Sigmoid colon (tissue), 7 donors: ENCODE results near the gene CCNL1. TPM values are rescaled to one million over a fixed set of nuclear protein-coding genes. Genes with fewer than 3 reads are reported as not detected.

Experiments used
- DNase-seq: peaks from one replicate; pipeline ENCODE4 v3.0.0-alpha.2; 2019
- H3K27ac ChIP-seq, 4 donors: fragments of 200-600 bp; sonication (generic); one replicate each; pipeline ENCODE4 v1.5.1; 2016 to 2019; ENCODE audit warnings: mild to moderate bottlenecking in 1 of 4
- H3K27me3 ChIP-seq, 3 donors: fragments of 200-600 bp; sonication (generic); one replicate each; pipeline ENCODE4 v1.5.1; 2019; ENCODE audit warnings: mild to moderate bottlenecking in 1 of 3
- H3K36me3 ChIP-seq, 4 donors: fragments of 200-600 bp; sonication (generic); one replicate each; pipeline ENCODE4 v1.5.1; 2016 to 2019
- H3K4me1 ChIP-seq, 4 donors: fragments of 200-600 bp; sonication (generic); one replicate each; pipeline ENCODE4 v1.5.1; 2017 to 2019
- H3K4me3 ChIP-seq, 4 donors: fragments of 200-600 bp; sonication (generic); one replicate each; pipeline ENCODE4 v1.5.1; 2017 to 2019; ENCODE audit warnings: mild to moderate bottlenecking in 2 of 4, moderate library complexity in 1 of 4
- H3K9me3 ChIP-seq, 4 donors: fragments of 200-600 bp in 3 of 4; sonication (generic) in 3 of 4; one replicate each; pipeline versions ENCODE4 v1.5.1 to v1.6.1; 2013 to 2019
- EP300 ChIP-seq, 4 donors: sonication (generic); formaldehyde crosslinking; IDR thresholded peaks; one replicate each; pipeline ENCODE4 v1.6.1; 2017; ENCODE audit warnings: antibody characterized with exemption in 4 of 4
- POLR2A ChIP-seq, 2 donors: fragments of 450-650 bp; IDR thresholded peaks; one replicate each; pipeline ENCODE4 v1.6.1; 2016; ENCODE audit warnings: antibody characterized with exemption in 2 of 2, mild to moderate bottlenecking in 2 of 2, moderate library complexity in 2 of 2
- POLR2AphosphoS5 ChIP-seq, 4 donors: sonication (generic); formaldehyde crosslinking; IDR thresholded peaks; one replicate each; pipeline ENCODE4 v1.6.1; 2017; ENCODE audit warnings: antibody characterized with exemption in 4 of 4
- WGBS, 2 donors: extraction: QIAGEN DNeasy Blood & Tissue Kit; methylation state at CpG; one replicate each; pipeline ENCODE4 v1.1.7; 2013; 5-methylcytosine and 5-hydroxymethylcytosine counted together
- intact Hi-C: fragments of 100-400 bp; cut with DNase I; formaldehyde crosslinking; loops from one replicate; pipeline ENCODE4 v1.15.1; 2023
- polyA plus RNA-seq, 3 donors: library from polyadenylated mRNA; stranded (reverse); fragments of 200-250 nt; gene quantifications; one replicate each; pipeline ENCODE4 v1.2.3, GENCODE V29; 2013
- total RNA-seq, 4 donors: library from RNA; depleted of rRNA; stranded (reverse); fragments of >200 nt; gene quantifications; one replicate each; pipeline ENCODE4 v1.1.0, GENCODE V29; 2016
- TF ChIP-seq, protein P1 (sequence below), 4 experiments: fragments of 450-650 bp in 3 of 4; fragments of 200-600 bp in 1 of 4; IDR thresholded peaks; one replicate each; pipeline ENCODE4 v1.5.1; 2016 to 2019; ENCODE audit warnings: antibody characterized with exemption in 4 of 4, mild to moderate bottlenecking in 3 of 4, moderate library complexity in 2 of 4
- donor health status: healthy with polysubstance abuse.
- donor health status: Bipolar disorder and iron deficiency.
- donor health status: healthy.

Gene CCNL1
- total and polyA plus RNA-seq, 7 donors, result 25.2 to 403 (median 110) TPM

DNA sequence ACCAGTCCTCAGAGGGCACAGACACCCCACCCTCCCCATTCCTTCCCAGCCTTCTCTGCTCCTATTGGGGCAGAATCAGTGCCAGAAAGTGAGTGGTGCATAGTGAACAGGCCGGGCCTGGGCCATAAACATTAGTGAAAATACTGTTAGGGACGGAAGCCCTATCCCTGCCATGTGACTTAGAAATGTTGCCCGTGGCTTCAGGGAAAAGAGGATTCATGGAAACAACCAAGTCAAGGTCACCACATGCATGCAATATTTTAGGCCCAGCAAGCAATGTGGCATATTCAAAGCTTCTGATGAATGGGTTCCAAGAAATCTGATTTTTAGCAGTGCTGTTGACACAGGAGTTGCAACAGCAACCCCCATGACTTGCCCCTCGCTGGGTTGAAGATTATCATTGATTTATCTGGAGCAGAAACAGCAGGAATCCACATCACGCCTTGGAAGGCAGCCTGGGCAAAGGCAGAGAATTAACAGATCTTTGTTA lies 52.3 kb downstream of the CCNL1 start:
- peak overlapping the region in 3 of 4 donors; percentile 71 to 83 (median 74) for H3K27ac ChIP-seq
- WGBS, 2 donors, result 65 to 66% methylated on average over 5 of the region's 5 CpGs
- no peaks in the 10 kb centered on the region for H3K27me3 ChIP-seq
- intact Hi-C loops, result loop anchor here (2.0 kb wide), 1 partner anchor 17 kb away; no protein-coding TSS in a partner anchor
- no peaks in the 10 kb centered on the region for H3K9me3 ChIP-seq
- H3K36me3 ChIP-seq, result no peaks in the 10 kb centered on the region
- no peak for DNase-seq
- no peak overlapping the region for H3K4me3 ChIP-seq
- H3K4me1 ChIP-seq, result peaks cover 0 to 86% (median 65%) of the 10 kb centered on the region in 4 donors
- TF ChIP-seq, protein P1, sequence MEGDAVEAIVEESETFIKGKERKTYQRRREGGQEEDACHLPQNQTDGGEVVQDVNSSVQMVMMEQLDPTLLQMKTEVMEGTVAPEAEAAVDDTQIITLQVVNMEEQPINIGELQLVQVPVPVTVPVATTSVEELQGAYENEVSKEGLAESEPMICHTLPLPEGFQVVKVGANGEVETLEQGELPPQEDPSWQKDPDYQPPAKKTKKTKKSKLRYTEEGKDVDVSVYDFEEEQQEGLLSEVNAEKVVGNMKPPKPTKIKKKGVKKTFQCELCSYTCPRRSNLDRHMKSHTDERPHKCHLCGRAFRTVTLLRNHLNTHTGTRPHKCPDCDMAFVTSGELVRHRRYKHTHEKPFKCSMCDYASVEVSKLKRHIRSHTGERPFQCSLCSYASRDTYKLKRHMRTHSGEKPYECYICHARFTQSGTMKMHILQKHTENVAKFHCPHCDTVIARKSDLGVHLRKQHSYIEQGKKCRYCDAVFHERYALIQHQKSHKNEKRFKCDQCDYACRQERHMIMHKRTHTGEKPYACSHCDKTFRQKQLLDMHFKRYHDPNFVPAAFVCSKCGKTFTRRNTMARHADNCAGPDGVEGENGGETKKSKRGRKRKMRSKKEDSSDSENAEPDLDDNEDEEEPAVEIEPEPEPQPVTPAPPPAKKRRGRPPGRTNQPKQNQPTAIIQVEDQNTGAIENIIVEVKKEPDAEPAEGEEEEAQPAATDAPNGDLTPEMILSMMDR (IDR thresholded peaks at IDR 0.05), result no peak
- TF ChIP-seq EP300 (IDR thresholded peaks at IDR 0.05) (peak in 3 of 4 donors; percentile 14 to 49 (median 20)), POLR2AphosphoS5 (IDR thresholded peaks at IDR 0.05) (peak; percentile 22 to 65 (median 56))

DNA sequence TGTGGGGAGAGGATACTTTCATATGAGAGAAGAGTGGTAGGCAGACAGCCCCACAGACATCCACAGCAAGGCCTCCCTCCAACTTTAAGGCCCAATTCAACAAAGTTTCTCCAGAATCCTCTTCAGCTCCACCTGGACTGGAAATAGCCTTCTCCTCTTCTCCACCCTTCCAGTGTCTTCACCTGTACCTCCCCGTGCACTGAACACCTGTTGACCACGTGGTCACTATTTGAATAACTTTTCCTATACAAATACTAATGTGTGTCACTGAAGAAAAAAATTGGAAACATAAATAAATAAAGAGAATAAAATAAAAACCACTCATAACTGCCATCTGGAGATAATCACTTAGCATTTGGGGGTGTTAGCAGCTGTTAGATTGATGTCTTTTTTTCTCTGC lies 52.9 kb downstream of the CCNL1 start:
- peaks cover 0 to 86% (median 65%) of the 10 kb centered on the region in 4 donors for H3K4me1 ChIP-seq
- no peaks in the 10 kb centered on the region for H3K36me3 ChIP-seq
- intact Hi-C loops, result loop anchor here (2.0 kb wide), 1 partner anchor 16 kb away; no protein-coding TSS in a partner anchor
- no peaks in the 10 kb centered on the region for H3K27me3 ChIP-seq
- TF ChIP-seq EP300 (IDR thresholded peaks at IDR 0.05) (no peak), POLR2A (IDR thresholded peaks at IDR 0.05) (no peak), POLR2AphosphoS5 (IDR thresholded peaks at IDR 0.05) (no peak)
- TF ChIP-seq, protein P1 (IDR thresholded peaks at IDR 0.05), result no peak
- no peaks in the 10 kb centered on the region for H3K9me3 ChIP-seq
- peak overlapping the region in 3 of 4 donors; percentile 71 to 83 (median 74) for H3K27ac ChIP-seq
- no peak overlapping the region for H3K4me3 ChIP-seq
- no peak for DNase-seq
- WGBS, 2 donors, result 11 to 52% methylated on average over 2 of the region's 2 CpGs

DNA sequence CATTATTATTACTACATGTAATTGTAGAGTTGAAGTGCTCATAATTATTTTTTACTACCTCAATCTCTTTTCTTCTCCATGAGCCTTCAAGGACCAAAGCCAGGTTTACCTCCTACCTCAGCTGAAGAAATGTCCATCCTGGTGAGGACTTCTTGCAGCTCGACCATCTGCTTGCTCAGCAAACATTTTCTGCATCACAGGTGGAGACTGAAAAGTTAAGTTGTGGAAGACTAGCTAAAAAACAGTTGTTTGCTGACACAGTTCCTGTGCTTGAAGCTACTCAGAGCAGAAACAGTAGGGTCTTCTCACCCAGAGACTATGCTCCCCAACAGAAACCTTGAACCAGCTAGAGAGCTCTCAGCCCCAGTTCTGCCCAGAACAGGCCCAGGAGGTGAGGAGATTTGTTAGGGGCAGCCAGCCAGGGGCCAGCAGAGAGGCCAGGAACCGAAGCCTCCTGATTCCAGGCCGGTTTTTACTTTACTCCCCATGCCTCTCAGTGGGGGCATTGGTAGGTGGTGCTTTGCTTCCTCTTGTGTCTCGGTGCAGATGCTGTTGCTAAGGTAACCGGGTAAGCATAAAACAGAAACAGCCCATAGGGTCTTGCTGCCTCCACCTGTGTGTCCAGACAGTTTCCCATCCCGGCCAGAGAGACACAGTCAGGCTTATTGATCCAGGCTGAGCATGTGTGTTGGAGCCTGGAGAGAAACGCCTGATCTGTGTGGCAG lies 54.9 kb downstream of the CCNL1 start:
- no peaks in the 10 kb centered on the region for H3K9me3 ChIP-seq
- H3K36me3 ChIP-seq, result no peaks in the 10 kb centered on the region
- no peaks in the 10 kb centered on the region for H3K27me3 ChIP-seq
- no peak for DNase-seq
- H3K27ac ChIP-seq, result peak overlapping the region in 3 of 4 donors; percentile 63 to 83 (median 67)
- intact Hi-C loops, result no loop called here
- no peak overlapping the region for H3K4me3 ChIP-seq
- H3K4me1 ChIP-seq, result peaks cover 0 to 82% (median 67%) of the 10 kb centered on the region in 4 donors
- TF ChIP-seq POLR2AphosphoS5 (IDR thresholded peaks at IDR 0.05) (no peak), POLR2A (IDR thresholded peaks at IDR 0.05) (no peak), EP300 (IDR thresholded peaks at IDR 0.05) (no peak)
- TF ChIP-seq, protein P1 (IDR thresholded peaks at IDR 0.05), result no peak
- WGBS, 2 donors, result 57 to 71% methylated on average over 7 of the region's 7 CpGs

DNA sequence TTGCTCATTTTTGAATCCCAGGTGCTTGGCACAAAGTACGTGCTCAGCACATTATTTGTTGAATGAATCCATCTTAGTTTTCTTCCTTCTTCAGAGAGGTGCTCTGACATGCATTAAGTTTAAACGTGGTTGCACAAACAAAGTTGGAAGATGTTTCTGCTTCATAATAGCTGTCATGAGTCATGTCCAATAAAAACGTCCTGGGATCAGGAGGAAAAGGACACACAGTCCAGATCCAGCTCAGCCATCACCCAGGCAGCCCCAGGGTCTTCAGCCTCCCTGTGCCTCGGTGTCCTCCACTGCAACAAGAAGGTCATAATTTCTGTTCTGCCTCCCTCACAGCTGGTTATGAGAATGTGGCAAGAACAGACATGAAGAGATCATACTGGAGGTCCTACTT lies 55.4 kb downstream of the CCNL1 start:
- H3K9me3 ChIP-seq, result no peaks in the 10 kb centered on the region
- 49 to 66% methylated on average over 4 of the region's 4 CpGs for WGBS, 2 donors
- TF ChIP-seq EP300 (IDR thresholded peaks at IDR 0.05), result peak; percentile 85 to 96 (median 91)
- TF ChIP-seq, protein P1 (IDR thresholded peaks at IDR 0.05), result no peak
- TF ChIP-seq POLR2AphosphoS5 (IDR thresholded peaks at IDR 0.05), result peak; percentile 90 to 94 (median 92)
- no peak for TF ChIP-seq POLR2A (IDR thresholded peaks at IDR 0.05)
- no peaks in the 10 kb centered on the region for H3K36me3 ChIP-seq
- peak; percentile 79 for DNase-seq
- no peak overlapping the region for H3K4me3 ChIP-seq
- H3K27me3 ChIP-seq, result no peaks in the 10 kb centered on the region
- H3K27ac ChIP-seq, result peak overlapping the region in 3 of 4 donors; percentile 63 to 83 (median 67)
- intact Hi-C loops, result no loop called here
- peaks cover 0 to 82% (median 67%) of the 10 kb centered on the region in 4 donors for H3K4me1 ChIP-seq
